Left lung (tissue), 10 donors: ENCODE measurements around the gene SLC29A4. TPM values are rescaled to one million over a fixed set of nuclear protein-coding genes. Genes with fewer than 3 reads are reported as not detected.
A peak's percentile ranks its signal among the peaks of the same experiment; 100 is the strongest.
"Not testable (repeated sequence)": the region's sequence is repeated elsewhere in the genome, so short reads cannot be mapped to it uniquely, and the experiment has no call there.

Experiments
- ATAC-seq: fragments of 200-7000 bp; cut with Tn5 transposase; one replicate; pipeline ENCODE4 v1.9.1; 2020; ENCODE audit warnings: moderate library complexity
- DNase-seq, 4 donors: peaks; one replicate each; pipeline ENCODE4 v3.0.0-alpha.2; 2013 to 2020
- H3K27ac ChIP-seq, 2 donors: fragments of 200-600 bp; sonication (generic) in 1 of 2; one replicate each; pipeline versions ENCODE4 v1.5.0 to v1.8.0; 2020 to 2021
- H3K27me3 ChIP-seq, 2 donors: fragments of 200-600 bp; sonication (generic) in 1 of 2; one replicate each; pipeline versions ENCODE4 v1.5.0 to v1.8.0; 2020 to 2021
- H3K36me3 ChIP-seq, 2 donors: fragments of 200-600 bp; sonication (generic) in 1 of 2; one replicate each; pipeline versions ENCODE4 v1.5.0 to v1.8.0; 2020 to 2021
- H3K4me1 ChIP-seq, 2 donors: fragments of 200-600 bp; one replicate each; pipeline ENCODE4 v1.8.0; 2021
- H3K4me3 ChIP-seq, 2 donors: fragments of 200-600 bp; sonication (generic) in 1 of 2; one replicate each; pipeline versions ENCODE4 v1.5.0 to v1.8.0; 2020 to 2021; ENCODE audit warnings: mild to moderate bottlenecking in 1 of 2
- H3K9me3 ChIP-seq, 2 donors: fragments of 200-600 bp; sonication (generic) in 1 of 2; one replicate each; pipeline versions ENCODE4 v1.5.0 to v1.8.0; 2020 to 2021
- intact Hi-C, 2 donors: fragments of 100-400 bp; cut with DNase I; formaldehyde crosslinking; loops; one replicate each; pipeline versions ENCODE4 v1.11.2 to v1.14.2; 2022
- polyA plus RNA-seq, 6 donors: library from polyadenylated mRNA; unstranded; fragments of 120-200 nt; gene quantifications; one replicate each; pipeline ENCODE4 v1.2.1, GENCODE V29; 2013; ENCODE audit not compliant: insufficient read length in 6 of 6
- total RNA-seq, 2 donors: library from RNA; stranded (reverse); fragmentation: NEBNext Ultra II Directional; extraction: Animal tissue kit (Norgen Biotek cat#: 25700); gene quantifications; one replicate each; pipeline ENCODE4 v1.2.1, GENCODE V29; 2021
- TF ChIP-seq, protein P1 (sequence below), 2 donors: fragments of 200-600 bp; sonication (generic) in 1 of 2; IDR thresholded peaks; one replicate each; pipeline versions ENCODE4 v1.5.0 to v1.8.0; 2021; ENCODE audit warnings: antibody characterized with exemption in 2 of 2
- donor health status: DM: no; HTN: yes; CAD: no.
- donor health status: DM: no; HTN: no; CAD: no.

Gene SLC29A4
- total and polyA plus RNA-seq, 8 donors: 1.2 to 35.0 (median 21.0) TPM

DNA sequence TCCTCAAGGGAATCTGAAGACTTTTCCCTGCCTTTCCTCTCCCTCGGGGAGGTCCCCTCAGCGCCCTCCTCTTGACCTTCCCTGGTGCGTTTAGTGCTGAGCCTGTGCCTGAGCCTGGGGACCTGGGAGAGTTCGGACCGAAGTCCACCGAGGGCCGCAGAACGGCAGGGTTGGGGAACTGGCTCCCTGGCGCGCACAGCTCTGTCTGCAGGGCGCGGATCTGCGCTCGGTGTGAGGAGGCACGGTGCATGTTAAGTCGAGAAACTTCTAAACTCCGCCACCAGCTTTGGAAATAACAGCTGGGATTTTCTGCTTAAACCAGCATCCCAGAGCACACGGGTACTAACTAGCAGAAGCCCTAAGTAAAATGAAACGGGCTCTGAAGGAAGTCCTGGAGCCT is 44.2 kb upstream of the SLC29A4 start:
- ATAC-seq: no peak
- intact Hi-C loops: loop anchor here in 1 of 2 donors (10.0 kb wide), 1 partner anchor 116 kb away; no protein-coding TSS in a partner anchor

DNA sequence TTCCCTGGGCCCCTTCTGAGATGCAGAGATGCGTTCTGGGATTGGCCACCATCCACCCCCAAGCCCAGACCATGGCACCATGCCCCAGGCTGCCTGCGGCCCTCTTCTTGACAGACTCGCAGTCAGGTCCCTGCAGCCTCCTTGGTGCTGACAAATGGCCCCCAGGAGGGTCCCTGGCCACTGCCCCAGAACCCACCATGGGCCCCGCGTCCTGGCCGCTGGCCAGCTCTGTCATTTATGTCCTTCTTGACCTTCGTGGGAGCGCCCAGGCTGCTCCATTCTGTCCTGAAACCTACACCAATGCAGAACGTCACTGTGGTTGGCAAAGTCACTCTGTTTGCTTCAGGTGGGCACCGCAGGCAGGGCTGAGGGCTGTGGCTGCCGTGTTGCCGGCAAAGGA is 39.5 kb upstream of the SLC29A4 start:
- DNase-seq (no peak), ATAC-seq (no peak)
- Histone ChIP-seq H3K9me3 (peaks cover 0 to 3% of the 10 kb centered on the region in 2 donors), H3K27ac (no peak overlapping the region), H3K4me1 (peaks cover 6 to 19% of the 10 kb centered on the region in 2 donors), H3K4me3 (no peak overlapping the region), H3K27me3 (peaks cover 0 to 11% of the 10 kb centered on the region in 2 donors), H3K36me3 (no peaks in the 10 kb centered on the region)
- TF ChIP-seq, protein P1, sequence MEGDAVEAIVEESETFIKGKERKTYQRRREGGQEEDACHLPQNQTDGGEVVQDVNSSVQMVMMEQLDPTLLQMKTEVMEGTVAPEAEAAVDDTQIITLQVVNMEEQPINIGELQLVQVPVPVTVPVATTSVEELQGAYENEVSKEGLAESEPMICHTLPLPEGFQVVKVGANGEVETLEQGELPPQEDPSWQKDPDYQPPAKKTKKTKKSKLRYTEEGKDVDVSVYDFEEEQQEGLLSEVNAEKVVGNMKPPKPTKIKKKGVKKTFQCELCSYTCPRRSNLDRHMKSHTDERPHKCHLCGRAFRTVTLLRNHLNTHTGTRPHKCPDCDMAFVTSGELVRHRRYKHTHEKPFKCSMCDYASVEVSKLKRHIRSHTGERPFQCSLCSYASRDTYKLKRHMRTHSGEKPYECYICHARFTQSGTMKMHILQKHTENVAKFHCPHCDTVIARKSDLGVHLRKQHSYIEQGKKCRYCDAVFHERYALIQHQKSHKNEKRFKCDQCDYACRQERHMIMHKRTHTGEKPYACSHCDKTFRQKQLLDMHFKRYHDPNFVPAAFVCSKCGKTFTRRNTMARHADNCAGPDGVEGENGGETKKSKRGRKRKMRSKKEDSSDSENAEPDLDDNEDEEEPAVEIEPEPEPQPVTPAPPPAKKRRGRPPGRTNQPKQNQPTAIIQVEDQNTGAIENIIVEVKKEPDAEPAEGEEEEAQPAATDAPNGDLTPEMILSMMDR (IDR thresholded peaks at IDR 0.05): no peak
- intact Hi-C loops: no loop called here

More for the DNA sequence above, 44.2 kb upstream of the SLC29A4 start:
- Histone ChIP-seq H3K9me3 (no peaks in the 10 kb centered on the region), H3K4me1 (peaks cover 6 to 28% of the 10 kb centered on the region in 2 donors), H3K36me3 (no peaks in the 10 kb centered on the region), H3K4me3 (no peak overlapping the region), H3K27ac (no peak overlapping the region), H3K27me3 (peaks cover 0 to 11% of the 10 kb centered on the region in 2 donors)
- TF ChIP-seq, protein P1 (IDR thresholded peaks at IDR 0.05): no peak
- no peak for DNase-seq

DNA sequence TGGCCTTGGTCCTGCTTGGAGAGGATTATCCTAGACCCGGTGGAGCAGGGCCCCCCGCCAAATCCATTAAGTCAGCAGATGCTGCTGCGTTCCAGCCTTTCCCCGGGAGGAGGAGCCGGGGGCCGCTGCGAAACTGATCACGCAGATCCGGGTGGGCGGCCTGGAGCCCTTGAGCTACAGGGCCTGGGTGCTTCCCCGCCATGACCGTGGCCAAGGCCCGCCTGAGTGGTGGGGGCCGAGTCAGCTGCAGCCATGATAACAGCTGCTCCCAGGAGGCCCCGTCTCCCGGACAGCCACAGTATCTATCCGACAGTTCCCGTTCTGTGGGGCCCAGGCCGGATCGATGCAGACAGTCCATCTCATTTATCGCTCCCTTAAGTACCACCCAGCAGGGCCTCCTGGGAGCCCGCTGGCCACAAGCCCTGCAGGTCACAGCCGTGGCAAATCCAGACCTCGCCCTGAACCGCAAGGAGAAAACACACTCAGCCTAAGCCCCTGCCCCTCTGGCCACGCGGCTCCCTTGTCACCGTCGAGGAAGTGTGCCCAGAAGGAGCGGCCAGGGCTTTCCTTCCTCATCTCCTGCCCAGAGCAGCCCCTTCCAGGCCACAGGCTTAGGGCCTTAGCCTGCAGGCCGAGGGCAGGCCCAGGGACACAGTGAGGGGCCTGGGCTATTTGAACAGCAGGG is 34.4 kb upstream of the SLC29A4 start:
- peak in 3 of 4 donors; percentile 56 to 92 (median 76) for DNase-seq

DNA sequence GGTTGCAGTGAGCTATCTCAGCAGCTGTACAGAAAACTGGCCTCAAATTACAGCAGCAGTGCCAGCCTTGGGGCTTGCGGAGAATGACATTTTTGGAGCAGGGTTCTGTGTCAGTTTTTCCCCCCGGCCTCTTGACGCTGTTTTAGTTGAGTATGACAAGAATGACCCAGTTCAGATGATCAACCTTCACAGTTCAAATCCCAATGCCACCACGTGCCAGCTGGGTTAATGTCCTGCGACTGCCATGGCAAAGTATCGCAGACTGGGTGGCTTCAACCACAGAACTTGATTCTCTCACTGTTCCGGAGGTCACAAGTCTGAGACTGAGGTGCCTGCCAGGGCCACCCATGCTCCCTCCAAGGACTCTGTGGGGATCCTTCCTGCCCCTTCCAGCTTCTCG is 32.0 kb upstream of the SLC29A4 start:
- intact Hi-C loops, ATAC-seq, H3K27ac ChIP-seq, H3K9me3 ChIP-seq, DNase-seq, H3K36me3 ChIP-seq, H3K27me3 ChIP-seq, H3K4me3 ChIP-seq: not testable (repeated sequence)
- peaks cover 0 to 10% of the 10 kb centered on the region in 2 donors for H3K4me1 ChIP-seq

More for the DNA sequence above, 34.4 kb upstream of the SLC29A4 start:
- intact Hi-C loops: no loop called here
- no peaks in the 10 kb centered on the region for H3K36me3 ChIP-seq
- peak; percentile 54 for ATAC-seq
- H3K4me1 ChIP-seq: peaks cover 0 to 6% of the 10 kb centered on the region in 2 donors
- H3K9me3 ChIP-seq: peaks cover 0 to 3% of the 10 kb centered on the region in 2 donors
- peaks cover 0 to 10% of the 10 kb centered on the region in 2 donors for H3K27me3 ChIP-seq
- TF ChIP-seq, protein P1 (IDR thresholded peaks at IDR 0.05): no peak
- H3K27ac ChIP-seq: no peak overlapping the region
- no peak overlapping the region for H3K4me3 ChIP-seq

DNA sequence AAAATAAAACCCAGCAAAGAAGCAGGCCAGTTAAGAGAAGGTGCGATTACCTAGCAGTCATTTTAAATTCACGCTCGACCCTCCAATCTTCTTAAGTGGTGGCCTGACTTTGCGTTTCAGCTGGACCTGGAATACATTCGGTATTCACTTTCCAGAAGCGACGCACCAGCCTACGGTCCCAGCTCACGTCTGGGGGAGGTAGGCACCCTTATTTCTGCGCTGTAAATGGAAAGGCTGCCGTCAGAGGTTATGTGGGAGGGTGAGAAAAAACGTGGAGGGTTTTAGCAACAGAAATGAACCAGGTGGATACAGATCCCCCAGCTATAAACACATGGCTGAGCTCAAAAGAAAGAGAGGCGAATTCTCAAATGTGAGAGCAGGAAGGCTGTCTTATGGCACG is 29.2 kb upstream of the SLC29A4 start:
- not testable (repeated sequence) for ATAC-seq, H3K4me3 ChIP-seq

DNA sequence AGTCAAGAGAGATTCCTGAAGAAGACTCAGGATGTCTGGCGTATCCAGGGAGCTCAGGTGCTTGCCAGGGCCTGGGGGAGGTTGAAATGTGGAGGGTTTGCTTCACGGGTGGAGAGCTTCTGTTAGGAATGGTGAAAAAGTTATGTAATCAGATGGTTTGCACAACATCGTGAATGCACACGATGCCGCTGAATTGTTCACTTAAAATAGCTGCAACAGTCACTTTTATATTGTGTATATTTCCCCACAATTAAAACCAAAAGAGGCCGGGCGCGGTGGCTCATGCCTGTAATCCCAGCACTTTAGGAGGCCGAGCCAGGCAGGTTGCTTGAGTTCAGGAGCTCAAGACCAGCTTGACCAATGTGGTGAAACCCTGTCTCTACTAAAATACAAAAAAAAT is 28.4 kb upstream of the SLC29A4 start:
- H3K27me3 ChIP-seq, H3K4me1 ChIP-seq, H3K4me3 ChIP-seq, H3K9me3 ChIP-seq, DNase-seq, intact Hi-C loops, H3K27ac ChIP-seq, H3K36me3 ChIP-seq: not testable (repeated sequence)
- peak; percentile 33 for ATAC-seq

More for the DNA sequence above, 29.2 kb upstream of the SLC29A4 start:
- intact Hi-C loops, H3K9me3 ChIP-seq, H3K4me1 ChIP-seq, H3K36me3 ChIP-seq, DNase-seq, H3K27ac ChIP-seq, H3K27me3 ChIP-seq: not testable (repeated sequence)
